Progenitor cell of endocrine pancreas (in vitro differentiated cells): ENCODE results near the gene SIX3. TPM values are rescaled to one million over a fixed set of nuclear protein-coding genes. Genes with fewer than 3 reads are reported as not detected.
A peak's percentile ranks its signal among the peaks of the same experiment; 100 is the strongest.

Source experiments
- DNase-seq: peaks from one replicate; pipeline ENCODE4 v3.0.0; 2021; ENCODE audit warnings: low spot score; ENCODE audit not compliant: unreplicated experiment
- H3K27ac Mint-ChIP-seq: 2 replicates; pipeline ENCODE4 v1.8.0; 2021; ENCODE audit warnings: mild to moderate bottlenecking, moderate library complexity, mixed read lengths
- H3K27me3 Mint-ChIP-seq: 2 replicates; pipeline ENCODE4 v1.8.0; 2021; ENCODE audit warnings: mixed read lengths
- H3K36me3 Mint-ChIP-seq: 2 replicates; pipeline ENCODE4 v1.8.0; 2022; ENCODE audit warnings: mixed read lengths; ENCODE audit not compliant: insufficient read depth
- H3K4me1 Mint-ChIP-seq: 2 replicates; pipeline ENCODE4 v1.8.0; 2021; ENCODE audit warnings: low read depth, mixed read lengths
- H3K4me3 Mint-ChIP-seq: 2 replicates; pipeline ENCODE4 v1.8.0; 2021; ENCODE audit warnings: low read depth, mild to moderate bottlenecking, moderate library complexity, mixed read lengths
- H3K9me3 Mint-ChIP-seq: 2 replicates; pipeline ENCODE4 v1.8.0; 2021; ENCODE audit warnings: low read depth, mixed read lengths
- CTCF ChIP-seq: fragments of 200-600 bp; sonication (generic); IDR thresholded peaks from one replicate; pipeline ENCODE4 v1.5.0; 2021; ENCODE audit warnings: antibody characterized with exemption, mild to moderate bottlenecking; ENCODE audit not compliant: unreplicated experiment
- total RNA-seq: library from RNA; stranded (reverse); gene quantifications from 2 replicates; pipeline ENCODE4 v1.2.1, GENCODE V29; 2021

SIX3 gene
- total RNA-seq, 1 donor from 2014 or later: not detected

- Mint-ChIP-seq H3K27me3 (peaks cover 89% of the 10 kb centered on the region), H3K27ac (no peak overlapping the region), H3K4me3 (no peak overlapping the region), H3K4me1 (peaks cover 16% of the 10 kb centered on the region), H3K9me3 (no peaks in the 10 kb centered on the region), H3K36me3 (no peaks in the 10 kb centered on the region)
- DNase-seq: no peak
- no peak for TF ChIP-seq CTCF
Observed at GRCh38 chr2:44940732-44941464, 604 bp upstream of the SIX3 start.

- Mint-ChIP-seq H3K4me3 (peak overlapping the region; percentile 11), H3K36me3 (no peaks in the 10 kb centered on the region), H3K27ac (no peak overlapping the region), H3K27me3 (peaks cover 89% of the 10 kb centered on the region), H3K9me3 (no peaks in the 10 kb centered on the region), H3K4me1 (peaks cover 16% of the 10 kb centered on the region)
- TF ChIP-seq CTCF: no peak
- no peak for DNase-seq
Observed at GRCh38 chr2:44942304-44943030, 965 bp downstream of the SIX3 start.

GRCh38 chr2:44943031-44943692 is 1.7 kb downstream of the SIX3 start:
- TF ChIP-seq CTCF: no peak
- H3K27ac Mint-ChIP-seq: no peak overlapping the region
- H3K9me3 Mint-ChIP-seq: no peaks in the 10 kb centered on the region
- no peak for DNase-seq
- peak overlapping the region; percentile 11 for H3K4me3 Mint-ChIP-seq
- H3K27me3 Mint-ChIP-seq: peaks cover 91% of the 10 kb centered on the region
- no peaks in the 10 kb centered on the region for H3K36me3 Mint-ChIP-seq
- peaks cover 16% of the 10 kb centered on the region for H3K4me1 Mint-ChIP-seq

- no peak overlapping the region for H3K27ac Mint-ChIP-seq
- no peak for DNase-seq
- H3K27me3 Mint-ChIP-seq: peaks cover 92% of the 10 kb centered on the region
- no peaks in the 10 kb centered on the region for H3K9me3 Mint-ChIP-seq
- no peak for TF ChIP-seq CTCF
- no peaks in the 10 kb centered on the region for H3K36me3 Mint-ChIP-seq
- H3K4me3 Mint-ChIP-seq: no peak overlapping the region
- H3K4me1 Mint-ChIP-seq: peaks cover 15% of the 10 kb centered on the region
Observed at GRCh38 chr2:44943693-44944101, 2.2 kb downstream of the SIX3 start.
